Measurements from ENCODE around the gene FGD3.

- TF ChIP-seq POLR2AphosphoS5 (IDR thresholded peaks at IDR 0.05; ENCODE audit: insufficient read depth in 1 of 2, low read depth in 1 of 2) (no peak), POLR2A (IDR thresholded peaks at IDR 0.05) (no peak), CTCF (IDR thresholded peaks at IDR 0.05) (no peak)
Measured at GRCh38 chr9:92947268-92948037, at the start of gene FGD3.

Data from vagina (tissue), 2 donors.